ENCODE results near the gene CITED4.

The CITED4 gene

GRCh38 chr1:40903106-40903505 is 40.9 kb upstream of the CITED4 start:
- TF ChIP-seq PPARA (CRISPR knock-in tag; IDR thresholded peaks at IDR 0.05; ENCODE audit: borderline replicate concordance) (no peak), CREB5 (CRISPR knock-in tag; IDR thresholded peaks at IDR 0.05; ENCODE audit: low read depth) (no peak), SNAI2 (CRISPR knock-in tag; IDR thresholded peaks at IDR 0.05) (no peak), TOX (CRISPR knock-in tag; IDR thresholded peaks at IDR 0.05; ENCODE audit: borderline replicate concordance) (no peak), TCF4 (CRISPR knock-in tag; IDR thresholded peaks at IDR 0.05; ENCODE audit: borderline replicate concordance) (no peak), TSHZ2 (CRISPR knock-in tag; IDR thresholded peaks at IDR 0.05) (no peak), ZNF70 (CRISPR knock-in tag; IDR thresholded peaks at IDR 0.05) (no peak), ISL1 (CRISPR knock-in tag; IDR thresholded peaks at IDR 0.05) (no peak), ZFP30 (CRISPR knock-in tag; IDR thresholded peaks at IDR 0.05) (no peak), BACH2 (CRISPR knock-in tag; IDR thresholded peaks at IDR 0.05; ENCODE audit: borderline replicate concordance) (no peak)
- no peak for ATAC-seq

- TF ChIP-seq ZNF8 (CRISPR knock-in tag; IDR thresholded peaks at IDR 0.05): no peak
- no peak for TF ChIP-seq RARB (CRISPR knock-in tag; IDR thresholded peaks at IDR 0.05)
- TF ChIP-seq POU6F1 (CRISPR knock-in tag; IDR thresholded peaks at IDR 0.05; ENCODE audit: borderline replicate concordance, low read depth): no peak
- ATAC-seq: peak; percentile 44; the same call in 2 of the 3 replicates
These were observed 40.0 kb upstream of the CITED4 start for GRCh38 chr1:40901886-40902852.

- TF ChIP-seq ARNTL (CRISPR knock-in tag; IDR thresholded peaks at IDR 0.05; ENCODE audit: borderline replicate concordance, low read depth): no peak
- no peak for TF ChIP-seq CSRNP3 (CRISPR knock-in tag; IDR thresholded peaks at IDR 0.05)
- no peak for TF ChIP-seq SNAI2 (CRISPR knock-in tag; IDR thresholded peaks at IDR 0.05)
- no peak for TF ChIP-seq PATZ1 (CRISPR knock-in tag; IDR thresholded peaks at IDR 0.05; ENCODE audit: borderline replicate concordance)
- no peak for TF ChIP-seq POU6F1 (CRISPR knock-in tag; IDR thresholded peaks at IDR 0.05; ENCODE audit: borderline replicate concordance, low read depth)
- TF ChIP-seq ZNF565 (CRISPR knock-in tag; conservative IDR thresholded peaks at IDR 0.05; ENCODE audit: low read depth): no peak
- TF ChIP-seq ZC3H10 (CRISPR knock-in tag; IDR thresholded peaks at IDR 0.05): no peak
- no peak for TF ChIP-seq ISL1 (CRISPR knock-in tag; IDR thresholded peaks at IDR 0.05)
- no peak for TF ChIP-seq ZNF70 (CRISPR knock-in tag; IDR thresholded peaks at IDR 0.05)
- no peak for ATAC-seq
These were observed 37.2 kb upstream of the CITED4 start for GRCh38 chr1:40899230-40899870.
